GM12875 (cell line): Measurements from ENCODE around the gene CDK14.

Experiments used
- H3K4me3 ChIP-seq: one replicate; pipeline ENCODE4 v1.5.1; 2011; ENCODE audit warnings: low read depth, low read length, control low read depth
- TF ChIP-seq, protein P1 (sequence below): IDR thresholded peaks from 2 replicates; pipeline ENCODE4 v1.5.1; 2011; ENCODE audit warnings: low read depth, mild to moderate bottlenecking, control low read depth, inconsistent platforms, low read length, moderate library complexity, borderline replicate concordance; ENCODE audit not compliant: insufficient read depth

The CDK14 gene

DNA sequence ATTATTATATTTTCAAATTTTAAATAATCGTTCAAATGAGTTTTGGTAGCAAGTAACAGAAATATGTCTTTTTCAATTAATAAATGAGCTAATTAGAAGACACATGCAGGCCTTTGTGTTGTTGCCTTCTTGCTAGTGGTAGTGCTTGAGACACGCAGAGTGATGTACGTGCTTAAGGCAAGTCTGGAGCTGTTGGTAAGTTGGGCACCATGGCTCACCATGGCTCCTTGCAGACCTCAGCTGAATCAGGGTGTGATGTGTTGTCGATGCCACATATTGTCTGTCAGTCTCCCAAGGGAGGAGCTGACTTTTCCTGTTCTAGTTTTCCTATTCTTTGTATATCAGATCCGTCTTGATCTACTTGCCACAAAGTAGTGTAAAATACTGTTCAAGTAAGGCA is 8.3 kb downstream of the CDK14 start:
- H3K4me3 ChIP-seq = no peak overlapping the region
- TF ChIP-seq, protein P1, sequence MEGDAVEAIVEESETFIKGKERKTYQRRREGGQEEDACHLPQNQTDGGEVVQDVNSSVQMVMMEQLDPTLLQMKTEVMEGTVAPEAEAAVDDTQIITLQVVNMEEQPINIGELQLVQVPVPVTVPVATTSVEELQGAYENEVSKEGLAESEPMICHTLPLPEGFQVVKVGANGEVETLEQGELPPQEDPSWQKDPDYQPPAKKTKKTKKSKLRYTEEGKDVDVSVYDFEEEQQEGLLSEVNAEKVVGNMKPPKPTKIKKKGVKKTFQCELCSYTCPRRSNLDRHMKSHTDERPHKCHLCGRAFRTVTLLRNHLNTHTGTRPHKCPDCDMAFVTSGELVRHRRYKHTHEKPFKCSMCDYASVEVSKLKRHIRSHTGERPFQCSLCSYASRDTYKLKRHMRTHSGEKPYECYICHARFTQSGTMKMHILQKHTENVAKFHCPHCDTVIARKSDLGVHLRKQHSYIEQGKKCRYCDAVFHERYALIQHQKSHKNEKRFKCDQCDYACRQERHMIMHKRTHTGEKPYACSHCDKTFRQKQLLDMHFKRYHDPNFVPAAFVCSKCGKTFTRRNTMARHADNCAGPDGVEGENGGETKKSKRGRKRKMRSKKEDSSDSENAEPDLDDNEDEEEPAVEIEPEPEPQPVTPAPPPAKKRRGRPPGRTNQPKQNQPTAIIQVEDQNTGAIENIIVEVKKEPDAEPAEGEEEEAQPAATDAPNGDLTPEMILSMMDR = no peak

DNA sequence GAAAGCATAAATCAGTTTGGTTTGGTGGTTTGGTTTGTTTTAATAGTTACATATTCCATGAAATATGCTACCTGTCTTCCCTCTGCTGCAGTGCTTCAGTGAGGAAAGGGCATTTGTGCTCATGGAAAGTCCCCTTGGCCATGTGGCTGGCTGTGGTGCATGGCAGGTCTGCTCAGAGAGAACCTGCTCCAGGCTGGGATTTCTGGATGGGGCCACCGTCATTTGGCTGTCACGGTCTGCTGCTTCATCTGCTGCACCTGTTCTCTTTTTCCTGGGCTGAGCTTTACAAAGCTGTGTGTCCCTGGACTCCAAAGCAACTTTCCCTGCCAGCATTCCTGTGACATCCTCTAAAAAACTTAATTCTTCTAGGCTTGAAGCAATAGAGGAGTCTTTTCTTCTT is 8.9 kb downstream of the CDK14 start:
- no peak overlapping the region for H3K4me3 ChIP-seq
- TF ChIP-seq, protein P1 = no peak

DNA sequence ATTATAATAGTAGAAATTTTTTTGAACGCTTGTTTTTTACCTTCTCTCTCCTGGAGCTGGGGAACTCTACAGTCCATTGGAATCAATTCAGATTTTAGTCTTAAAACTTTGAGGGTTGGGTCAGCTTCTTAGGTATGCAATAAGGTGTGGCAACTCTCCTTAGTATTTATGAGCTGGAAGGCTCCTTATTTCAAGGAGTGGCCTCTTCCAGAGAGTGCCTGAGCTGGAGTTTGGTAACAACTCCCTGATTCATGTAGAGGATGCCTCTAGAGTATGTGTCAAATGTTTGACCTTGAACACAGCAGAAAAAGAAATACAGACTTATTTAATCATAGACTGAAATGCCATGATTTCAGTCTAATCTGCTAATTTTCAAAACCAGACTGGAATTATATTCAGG is 11.1 kb downstream of the CDK14 start:
- TF ChIP-seq, protein P1 = no peak
- no peak overlapping the region for H3K4me3 ChIP-seq

DNA sequence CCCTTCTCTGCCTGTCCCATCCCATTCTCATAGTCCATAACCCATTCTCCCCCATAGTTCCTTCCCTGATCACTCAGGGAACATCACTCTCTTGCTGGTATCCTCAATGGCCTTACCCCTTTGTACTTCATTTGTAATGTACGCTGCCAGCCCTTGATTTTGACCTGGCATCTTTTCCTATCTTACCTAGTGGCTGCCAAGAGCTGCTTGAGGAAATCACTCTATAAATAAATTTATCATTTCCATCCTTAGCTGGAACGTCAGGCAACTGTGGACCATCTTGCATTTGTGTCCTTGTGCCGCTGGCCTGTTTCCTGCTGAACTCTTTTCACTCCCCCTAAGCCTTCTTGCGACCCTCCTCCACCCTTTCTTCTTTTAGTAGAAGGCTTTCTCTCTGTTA is 14.0 kb downstream of the CDK14 start:
- TF ChIP-seq, protein P1 = no peak
- no peak overlapping the region for H3K4me3 ChIP-seq

DNA sequence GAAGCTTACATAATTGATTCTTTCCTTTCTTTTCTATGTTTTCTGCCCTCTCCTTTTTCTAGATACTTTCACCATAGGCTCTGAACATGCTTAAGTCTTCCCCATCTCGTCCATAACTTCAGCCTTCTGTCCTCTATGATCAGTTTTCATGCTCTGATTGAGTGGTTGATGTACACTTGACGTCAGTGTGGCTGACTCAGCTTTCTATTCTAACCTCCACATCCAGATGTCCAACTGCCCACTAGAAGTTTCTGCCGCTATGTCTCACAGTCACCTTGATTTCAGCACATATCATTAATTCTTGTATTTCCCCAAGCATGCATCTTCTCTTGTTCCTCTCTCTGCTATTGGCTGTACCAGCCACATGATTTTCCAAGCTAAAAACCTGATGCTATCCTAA is 15.0 kb downstream of the CDK14 start:
- TF ChIP-seq, protein P1 = no peak
- H3K4me3 ChIP-seq = no peak overlapping the region

DNA sequence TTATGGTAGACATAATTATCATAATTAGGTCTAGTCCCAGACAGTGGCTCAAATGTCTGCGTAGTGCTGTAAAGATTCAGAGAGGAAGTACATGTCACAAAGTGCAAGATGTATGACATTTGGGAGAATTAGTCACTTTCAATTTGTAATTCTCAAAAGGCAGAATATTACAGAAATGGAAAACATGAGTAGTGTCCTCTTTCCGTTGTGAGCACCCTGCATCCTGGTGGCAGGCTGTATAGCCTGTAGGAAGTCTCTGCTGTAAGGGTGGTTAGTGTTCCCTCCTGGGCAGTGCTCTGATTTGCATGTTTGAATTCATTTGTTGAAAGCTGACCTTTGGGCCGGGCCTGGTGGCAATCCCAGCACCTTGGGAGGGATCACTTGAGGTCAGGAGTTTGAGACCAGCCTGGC is 17.0 kb downstream of the CDK14 start:
- TF ChIP-seq, protein P1 = no peak
- H3K4me3 ChIP-seq = no peak overlapping the region

DNA sequence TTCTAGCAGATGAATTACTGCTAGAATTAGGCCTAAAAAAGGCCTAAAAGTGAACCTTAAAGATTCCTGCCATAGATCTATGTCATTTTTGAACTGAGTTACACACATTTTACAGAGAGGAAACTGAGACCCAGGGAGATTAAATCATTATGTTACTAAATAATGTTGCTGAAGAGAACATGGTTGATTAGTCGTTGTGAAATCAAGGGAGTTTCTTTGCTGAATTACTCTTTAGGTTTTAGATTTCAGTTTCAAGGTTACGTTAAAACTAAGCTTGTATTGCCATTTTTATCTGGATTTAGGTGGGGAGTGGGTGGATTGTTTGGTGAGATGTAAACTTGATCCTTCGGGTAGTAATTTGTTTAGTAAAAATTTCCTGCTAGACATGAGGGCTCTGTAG is 21.3 kb downstream of the CDK14 start:
- no peak overlapping the region for H3K4me3 ChIP-seq
- TF ChIP-seq, protein P1 = no peak
